ENCODE data around the gene PTPRN2.

Gene PTPRN2

DNA sequence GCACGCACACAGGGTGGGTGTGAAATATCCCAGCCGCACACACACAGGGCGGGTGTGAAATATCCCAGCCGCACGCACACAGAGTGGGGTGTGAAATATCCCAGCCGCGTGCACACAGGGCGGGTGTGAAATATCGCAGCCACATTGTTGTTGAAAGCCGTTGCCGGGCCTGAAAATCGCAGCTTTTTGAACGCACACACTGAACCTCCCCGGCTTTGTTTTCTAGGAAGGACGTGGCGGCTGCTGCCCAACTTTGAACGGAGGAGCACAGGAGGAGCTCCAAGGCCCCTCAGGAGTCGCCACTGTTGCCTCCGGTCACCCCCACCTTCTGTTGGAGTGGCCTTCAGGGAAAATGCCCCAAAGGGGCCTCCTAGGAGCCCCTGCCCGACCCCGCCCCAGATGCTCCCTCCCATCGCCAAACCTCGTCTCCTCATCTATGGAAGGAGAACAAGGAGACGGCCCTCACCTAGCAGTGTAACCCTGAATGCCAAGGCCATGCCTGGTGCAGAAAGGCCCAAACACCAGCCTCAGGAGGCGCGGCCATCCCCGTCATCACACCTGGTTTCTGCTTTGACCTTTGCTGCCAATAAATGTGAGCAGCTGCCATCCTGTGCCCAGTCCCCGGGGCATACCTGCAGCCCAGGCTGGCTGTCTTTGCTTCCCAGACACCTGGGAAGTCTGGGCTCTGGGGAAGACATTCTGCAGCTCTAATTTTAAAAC, 318.6 kb downstream of the PTPRN2 start:
- Histone ChIP-seq H3K4me2 (ENCODE audit: low read length) (no peak overlapping the region), H3K36me3 (ENCODE audit: control insufficient read depth, insufficient read depth, low read length) (no peaks in the 10 kb centered on the region), H3K4me3 (ENCODE audit: low read depth, low read length) (no peak overlapping the region), H3K9ac (no peak overlapping the region), H3K4me1 (no peaks in the 10 kb centered on the region), H3K79me2 (no peaks in the 10 kb centered on the region), H3K27me3 (ENCODE audit: control insufficient read depth, insufficient read depth, low read length) (no peaks in the 10 kb centered on the region), H3K9me3 (ENCODE audit: control insufficient read depth, low read length) (no peaks in the 10 kb centered on the region), H3K27ac (no peak overlapping the region), H2AFZ (no peak overlapping the region)
- TF ChIP-seq, protein P1, sequence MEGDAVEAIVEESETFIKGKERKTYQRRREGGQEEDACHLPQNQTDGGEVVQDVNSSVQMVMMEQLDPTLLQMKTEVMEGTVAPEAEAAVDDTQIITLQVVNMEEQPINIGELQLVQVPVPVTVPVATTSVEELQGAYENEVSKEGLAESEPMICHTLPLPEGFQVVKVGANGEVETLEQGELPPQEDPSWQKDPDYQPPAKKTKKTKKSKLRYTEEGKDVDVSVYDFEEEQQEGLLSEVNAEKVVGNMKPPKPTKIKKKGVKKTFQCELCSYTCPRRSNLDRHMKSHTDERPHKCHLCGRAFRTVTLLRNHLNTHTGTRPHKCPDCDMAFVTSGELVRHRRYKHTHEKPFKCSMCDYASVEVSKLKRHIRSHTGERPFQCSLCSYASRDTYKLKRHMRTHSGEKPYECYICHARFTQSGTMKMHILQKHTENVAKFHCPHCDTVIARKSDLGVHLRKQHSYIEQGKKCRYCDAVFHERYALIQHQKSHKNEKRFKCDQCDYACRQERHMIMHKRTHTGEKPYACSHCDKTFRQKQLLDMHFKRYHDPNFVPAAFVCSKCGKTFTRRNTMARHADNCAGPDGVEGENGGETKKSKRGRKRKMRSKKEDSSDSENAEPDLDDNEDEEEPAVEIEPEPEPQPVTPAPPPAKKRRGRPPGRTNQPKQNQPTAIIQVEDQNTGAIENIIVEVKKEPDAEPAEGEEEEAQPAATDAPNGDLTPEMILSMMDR (IDR thresholded peaks at IDR 0.05), result no peak

DNA sequence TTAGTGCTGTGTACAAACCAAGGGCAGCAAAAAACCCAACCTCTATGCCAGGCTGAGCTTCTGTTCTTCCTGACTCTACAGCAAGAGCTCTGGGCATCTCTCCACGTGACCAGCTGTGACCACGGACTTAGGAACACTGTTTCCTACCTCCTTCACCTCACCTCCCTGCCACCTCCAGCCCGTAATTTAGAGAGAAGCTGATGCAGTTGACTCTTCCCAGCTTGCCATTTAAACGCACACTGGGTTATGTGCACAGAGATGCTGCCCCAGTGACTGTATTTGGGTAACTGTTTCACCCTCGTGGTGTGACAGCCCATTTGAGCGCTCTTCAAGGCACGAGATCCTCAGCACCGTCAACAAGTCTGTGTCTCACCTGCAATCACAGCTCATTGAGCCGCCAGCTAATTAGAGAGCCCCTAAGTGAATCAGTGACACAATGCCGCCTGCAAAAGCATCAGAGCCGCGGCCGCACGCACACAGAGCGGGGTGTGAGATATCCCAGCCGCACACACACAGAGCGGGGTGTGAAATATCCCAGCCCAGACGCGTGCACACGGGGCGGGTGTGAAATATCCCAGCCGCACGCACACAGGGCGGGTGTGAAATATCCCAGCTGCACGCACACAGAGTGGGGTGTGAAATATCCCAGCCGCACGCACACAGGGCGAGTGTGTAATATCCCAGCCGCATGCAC, 319.7 kb downstream of the PTPRN2 start:
- no peaks in the 10 kb centered on the region for H3K4me1 ChIP-seq
- H3K4me3 ChIP-seq (ENCODE audit: low read depth, low read length), result no peak overlapping the region
- H3K27me3 ChIP-seq (ENCODE audit: control insufficient read depth, insufficient read depth, low read length), result no peaks in the 10 kb centered on the region
- H2AFZ ChIP-seq, result no peak overlapping the region
- no peaks in the 10 kb centered on the region for H3K36me3 ChIP-seq (ENCODE audit: control insufficient read depth, insufficient read depth, low read length)
- no peaks in the 10 kb centered on the region for H3K79me2 ChIP-seq
- no peaks in the 10 kb centered on the region for H3K9me3 ChIP-seq (ENCODE audit: control insufficient read depth, low read length)
- TF ChIP-seq, protein P1 (IDR thresholded peaks at IDR 0.05), result no peak
- H3K4me2 ChIP-seq (ENCODE audit: low read length), result no peak overlapping the region
- H3K27ac ChIP-seq, result no peak overlapping the region
- no peak overlapping the region for H3K9ac ChIP-seq

DNA sequence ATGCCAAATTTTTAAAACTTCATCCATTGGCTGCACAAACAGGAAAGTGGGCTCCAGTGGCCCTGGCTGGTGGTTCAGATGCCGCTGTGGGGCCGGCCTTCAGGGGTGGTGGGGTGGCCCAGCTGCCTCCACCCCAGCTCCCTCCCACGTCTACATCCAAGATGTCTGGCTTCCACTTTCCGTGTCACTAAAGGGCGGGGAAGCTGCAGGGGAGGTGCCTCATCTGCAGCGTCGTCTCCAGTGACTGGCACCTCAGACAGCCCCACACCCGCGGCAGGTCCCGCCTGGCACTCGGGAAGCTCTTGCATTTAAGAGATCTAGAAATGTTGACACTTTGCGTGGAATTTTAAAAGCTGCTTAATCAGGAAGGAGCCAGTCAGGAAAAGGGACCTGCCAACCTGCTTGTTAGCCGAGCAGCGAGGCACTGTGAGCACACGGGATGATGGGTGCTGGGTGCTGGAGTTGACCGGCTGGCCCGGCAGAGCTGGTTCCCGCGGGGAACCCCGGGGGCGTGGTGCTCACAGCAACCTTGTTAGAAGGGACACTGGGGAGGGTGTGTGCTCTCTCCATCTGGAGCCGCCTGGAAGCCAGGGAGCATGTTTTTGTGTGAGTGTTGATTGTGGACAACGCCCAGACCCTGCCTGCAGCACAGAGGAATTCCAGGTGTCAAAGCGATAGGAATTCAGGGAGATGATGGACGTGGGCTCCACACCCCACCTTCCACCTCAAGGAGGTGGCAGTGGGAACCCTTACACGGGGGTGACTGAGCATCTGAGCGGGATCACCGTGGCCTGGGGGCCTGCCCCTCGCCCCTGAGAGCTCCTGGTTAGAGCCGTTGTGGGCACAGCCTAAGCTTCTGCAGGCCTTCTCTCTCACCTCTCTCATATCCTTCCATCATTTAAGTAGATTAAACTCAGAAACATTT, 320.5 kb downstream of the PTPRN2 start:
- no peak overlapping the region for H3K27ac ChIP-seq
- no peak overlapping the region for H2AFZ ChIP-seq
- no peaks in the 10 kb centered on the region for H3K4me1 ChIP-seq
- no peaks in the 10 kb centered on the region for H3K36me3 ChIP-seq (ENCODE audit: control insufficient read depth, insufficient read depth, low read length)
- no peak overlapping the region for H3K4me3 ChIP-seq (ENCODE audit: low read depth, low read length)
- H3K27me3 ChIP-seq (ENCODE audit: control insufficient read depth, insufficient read depth, low read length), result no peaks in the 10 kb centered on the region
- no peaks in the 10 kb centered on the region for H3K9me3 ChIP-seq (ENCODE audit: control insufficient read depth, low read length)
- H3K9ac ChIP-seq, result no peak overlapping the region
- H3K79me2 ChIP-seq, result no peaks in the 10 kb centered on the region
- no peak overlapping the region for H3K4me2 ChIP-seq (ENCODE audit: low read length)
- TF ChIP-seq, protein P1 (IDR thresholded peaks at IDR 0.05), result no peak

DNA sequence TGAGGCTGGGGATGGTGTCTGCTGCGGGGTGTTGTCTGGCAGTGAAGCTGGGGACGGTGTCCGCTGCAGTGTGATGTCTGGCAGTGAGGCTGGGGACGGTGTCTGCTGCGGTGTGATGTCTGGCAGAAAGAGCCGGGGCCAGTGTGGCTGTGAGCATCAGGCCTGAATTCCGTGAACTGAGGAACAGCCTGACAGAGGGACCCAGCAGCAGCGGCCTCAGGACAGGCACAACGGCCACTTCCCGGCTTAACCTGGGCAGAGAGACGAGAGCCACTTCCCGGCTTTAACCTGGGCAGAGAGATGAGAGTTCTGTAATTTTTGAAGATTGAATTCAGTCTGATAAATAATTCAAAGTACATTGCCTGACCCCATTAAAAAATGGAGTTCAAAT, 321.2 kb downstream of the PTPRN2 start:
- H3K4me1 ChIP-seq, result no peaks in the 10 kb centered on the region
- TF ChIP-seq, protein P1 (IDR thresholded peaks at IDR 0.05), result no peak
- H3K79me2 ChIP-seq, result no peaks in the 10 kb centered on the region
- no peak overlapping the region for H3K4me2 ChIP-seq (ENCODE audit: low read length)
- no peak overlapping the region for H3K27ac ChIP-seq
- no peaks in the 10 kb centered on the region for H3K36me3 ChIP-seq (ENCODE audit: control insufficient read depth, insufficient read depth, low read length)
- no peaks in the 10 kb centered on the region for H3K27me3 ChIP-seq (ENCODE audit: control insufficient read depth, insufficient read depth, low read length)
- no peak overlapping the region for H3K9ac ChIP-seq
- no peaks in the 10 kb centered on the region for H3K9me3 ChIP-seq (ENCODE audit: control insufficient read depth, low read length)
- H3K4me3 ChIP-seq (ENCODE audit: low read depth, low read length), result no peak overlapping the region
- no peak overlapping the region for H2AFZ ChIP-seq

All from parathyroid adenoma (tissue), 2 donors.